Ovary (tissue), 9 donors: ENCODE results near the gene CHID1. TPM values are rescaled to one million over a fixed set of nuclear protein-coding genes. Genes with fewer than 3 reads are reported as not detected.

Experiments used
- DNase-seq, 5 donors: peaks; one replicate each; pipeline ENCODE4 v3.0.0-alpha.2; 2019 to 2020
- H3K27ac ChIP-seq, 2 donors: fragments of 200-600 bp; one replicate each; pipeline versions ENCODE4 v1.5.1 to v1.8.0; 2019 to 2022
- H3K27me3 ChIP-seq: fragments of 200-600 bp; one replicate; pipeline ENCODE4 v1.8.0; 2022
- H3K36me3 ChIP-seq: fragments of 200-600 bp; sonication (generic); one replicate; pipeline ENCODE4 v1.5.1; 2019
- H3K4me1 ChIP-seq: one replicate; pipeline ENCODE4 v1.8.1; 2013; ENCODE audit warnings: mild to moderate bottlenecking, moderate library complexity; ENCODE audit not compliant: insufficient read depth
- H3K4me3 ChIP-seq: fragments of 200-600 bp; sonication (generic); one replicate; pipeline ENCODE4 v1.5.1; 2017
- H3K9me3 ChIP-seq, 2 donors: fragments of 200-600 bp in 1 of 2; sonication (generic) in 1 of 2; one replicate each; pipeline versions ENCODE4 v1.5.1 to v1.8.1; 2013 to 2019; ENCODE audit warnings: mild to moderate bottlenecking in 1 of 2, moderate library complexity in 1 of 2
- EP300 ChIP-seq: sonication (generic); formaldehyde crosslinking; IDR thresholded peaks from one replicate; pipeline ENCODE4 v1.6.1; 2017; ENCODE audit warnings: antibody characterized with exemption
- POLR2A ChIP-seq: fragments of 450-650 bp; IDR thresholded peaks from one replicate; pipeline ENCODE4 v1.6.1; 2017; ENCODE audit warnings: antibody characterized with exemption, mild to moderate bottlenecking, moderate library complexity
- WGBS, 3 donors: extraction: QIAGEN DNeasy Blood & Tissue Kit in 1 of 3; methylation state at CpG; one replicate each; pipeline versions ENCODE4 v1.1.5 to v1.1.7; 2013 to 2017; 5-methylcytosine and 5-hydroxymethylcytosine counted together
- intact Hi-C, 4 donors: fragments of 100-400 bp; cut with DNase I; formaldehyde crosslinking; loops; one replicate each; pipeline versions ENCODE4 v1.11.0 to v1.15.1; 2022 to 2023
- polyA plus RNA-seq, 2 donors: library from polyadenylated mRNA; stranded (reverse); fragments of 200-250 nt in 1 of 2; fragments of 350-450 nt in 1 of 2; fragmentation: Illumina TruSeq in 1 of 2; extraction: RNeasy Lipid Tissue Mini Kit (QIAGEN cat#74804) in 1 of 2; gene quantifications; one replicate each; pipeline ENCODE4 v1.2.3, GENCODE V29; 2013 to 2014
- total RNA-seq, 7 donors: library from RNA; depleted of rRNA in 2 of 7; stranded (reverse); fragments of >200 nt in 2 of 7; fragmentation: NEBNext Ultra II Directional in 3 of 7; extraction: Animal tissue kit (Norgen Biotek cat#: 25700) in 3 of 7; gene quantifications; one replicate each; pipeline versions ENCODE4 v1.1.0 to v1.2.4, GENCODE V29; 2016 to 2023
- TF ChIP-seq, protein P1 (sequence below), 3 donors: fragments of 450-650 bp in 2 of 3; fragments of 200-600 bp in 1 of 3; IDR thresholded peaks; one replicate each; pipeline versions ENCODE4 v1.5.1 to v1.8.0; 2016 to 2022; ENCODE audit warnings: antibody characterized with exemption in 3 of 3, mild to moderate bottlenecking in 1 of 3
- donor health status: DM: no; HTN: no; CAD: no; lungs with moderate emphysema.
- donor health status: DM: no; HTN: no; CAD: no.
- donor health status: Bipolar disorder and iron deficiency.
- donor health status: DM: yes; HTN: yes; CAD: no.
- donor health status: DM: no; HTN: no; CAD: no.
- donor health status: DM: yes; HTN: yes; CAD: no.

CHID1 gene
- total and polyA plus RNA-seq, 9 donors = 41.0 to 90.7 (median 70.6) TPM

DNA sequence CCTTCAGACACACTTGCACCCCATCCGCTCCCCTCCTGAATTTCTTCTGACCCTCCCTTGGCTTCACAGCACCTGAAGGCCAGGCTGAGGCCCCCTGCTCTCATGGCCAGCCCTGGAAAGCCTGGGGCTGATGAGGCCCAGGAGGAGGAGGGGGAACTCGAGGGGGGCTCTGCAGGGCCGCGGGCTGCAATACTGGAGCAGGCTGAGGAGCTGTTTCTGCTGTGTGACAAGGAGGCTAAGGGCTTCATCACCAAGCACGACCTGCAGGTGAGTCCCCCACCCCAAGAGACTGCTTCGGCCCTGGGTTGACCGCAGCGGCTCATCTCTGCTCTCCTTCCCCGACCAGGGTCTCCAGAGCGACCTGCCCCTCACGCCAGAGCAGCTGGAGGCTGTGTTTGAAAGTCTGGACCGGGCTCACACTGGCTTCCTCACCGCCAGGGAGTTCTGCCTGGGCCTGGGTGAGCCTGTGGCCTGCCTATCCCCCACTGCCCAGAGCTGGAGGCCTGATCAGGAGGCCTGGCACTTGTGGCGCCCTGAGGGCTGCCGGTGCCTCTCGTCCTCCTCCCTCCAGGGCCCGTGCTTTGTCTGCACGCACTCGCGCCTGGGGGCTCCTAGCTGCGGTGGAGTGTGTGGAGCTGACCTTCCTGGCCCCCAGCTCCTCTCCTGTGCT is 82.0 kb downstream of the CHID1 start:
- no peaks in the 10 kb centered on the region for H3K36me3 ChIP-seq
- intact Hi-C loops = no loop called here
- no peak for DNase-seq
- WGBS, 3 donors = 59 to 70% (median 67%) methylated on average over 21 of the region's 21 CpGs
- H3K4me1 ChIP-seq = peaks cover 16% of the 10 kb centered on the region
- peak overlapping the region in 1 of 2 donors; percentile 1 for H3K27ac ChIP-seq
- H3K9me3 ChIP-seq = no peaks in the 10 kb centered on the region
- no peak overlapping the region for H3K4me3 ChIP-seq
- no peaks in the 10 kb centered on the region for H3K27me3 ChIP-seq
- TF ChIP-seq, protein P1, sequence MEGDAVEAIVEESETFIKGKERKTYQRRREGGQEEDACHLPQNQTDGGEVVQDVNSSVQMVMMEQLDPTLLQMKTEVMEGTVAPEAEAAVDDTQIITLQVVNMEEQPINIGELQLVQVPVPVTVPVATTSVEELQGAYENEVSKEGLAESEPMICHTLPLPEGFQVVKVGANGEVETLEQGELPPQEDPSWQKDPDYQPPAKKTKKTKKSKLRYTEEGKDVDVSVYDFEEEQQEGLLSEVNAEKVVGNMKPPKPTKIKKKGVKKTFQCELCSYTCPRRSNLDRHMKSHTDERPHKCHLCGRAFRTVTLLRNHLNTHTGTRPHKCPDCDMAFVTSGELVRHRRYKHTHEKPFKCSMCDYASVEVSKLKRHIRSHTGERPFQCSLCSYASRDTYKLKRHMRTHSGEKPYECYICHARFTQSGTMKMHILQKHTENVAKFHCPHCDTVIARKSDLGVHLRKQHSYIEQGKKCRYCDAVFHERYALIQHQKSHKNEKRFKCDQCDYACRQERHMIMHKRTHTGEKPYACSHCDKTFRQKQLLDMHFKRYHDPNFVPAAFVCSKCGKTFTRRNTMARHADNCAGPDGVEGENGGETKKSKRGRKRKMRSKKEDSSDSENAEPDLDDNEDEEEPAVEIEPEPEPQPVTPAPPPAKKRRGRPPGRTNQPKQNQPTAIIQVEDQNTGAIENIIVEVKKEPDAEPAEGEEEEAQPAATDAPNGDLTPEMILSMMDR (IDR thresholded peaks at IDR 0.05) = no peak

DNA sequence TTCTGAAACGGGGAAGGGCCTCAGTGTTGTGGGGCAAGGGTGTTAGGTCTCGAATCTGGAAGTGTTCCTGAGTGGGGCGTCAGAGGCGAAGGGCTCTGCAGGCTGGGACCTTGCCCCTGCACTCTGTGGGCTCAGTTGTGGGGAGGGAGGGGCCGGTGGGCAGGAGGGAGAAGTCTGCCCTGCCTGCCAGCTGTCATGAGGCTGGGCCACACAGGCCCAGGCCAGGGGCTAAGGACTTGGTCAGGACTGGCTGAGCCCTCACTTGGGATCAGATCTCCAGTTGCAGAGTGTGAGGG is 82.8 kb downstream of the CHID1 start, which contains the start of gene CRACR2B:
TSS of gene CRACR2B (plus strand) at position 23 of the 296 bp plus-strand sequence. CDS start 689 bp downstream, outside the sequence.
- H3K4me3 ChIP-seq = peak within 1 kb of the TSS; percentile 0

DNA sequence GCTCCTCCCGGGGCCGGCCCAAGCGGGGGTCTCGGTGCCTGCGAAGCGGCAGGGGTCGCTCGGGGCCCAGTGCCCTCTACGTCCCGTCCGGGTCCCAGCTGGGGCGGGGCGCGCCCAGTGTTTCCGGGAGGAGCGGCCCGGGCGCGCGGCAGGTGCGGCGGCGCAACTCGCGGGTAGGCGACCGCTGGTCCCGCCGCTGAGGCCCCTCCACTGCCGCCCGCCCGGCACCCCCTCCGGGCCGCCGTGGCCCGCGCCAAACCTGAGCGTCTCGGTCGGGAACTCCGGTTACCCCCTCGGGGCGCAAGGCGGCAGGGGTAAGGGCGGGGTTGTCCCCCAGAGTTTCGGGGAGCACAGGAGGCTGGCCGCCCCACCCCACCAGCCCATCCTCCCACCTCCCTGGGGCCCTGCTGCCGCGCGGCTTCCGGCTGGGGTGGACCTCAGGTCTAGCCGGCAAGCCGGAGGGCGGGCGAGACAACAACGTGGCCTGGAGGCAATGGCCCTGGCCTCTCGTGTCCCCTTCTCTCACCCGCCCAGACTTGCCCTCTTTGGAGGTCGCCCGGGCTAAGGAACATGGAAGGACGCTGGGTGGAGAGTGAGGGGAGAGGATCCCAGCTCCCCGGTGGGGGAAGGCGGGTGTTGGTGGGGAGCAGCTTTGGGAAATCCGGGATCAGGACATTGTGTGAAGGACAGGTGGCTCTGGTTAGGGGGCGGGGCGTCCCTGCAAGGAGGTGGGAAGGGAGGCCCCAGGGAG is 83.3 kb downstream of the CHID1 start:
- Histone ChIP-seq H3K27ac (no peak overlapping the region), H3K4me1 (peaks cover 14% of the 10 kb centered on the region), H3K9me3 (no peaks in the 10 kb centered on the region), H3K27me3 (no peaks in the 10 kb centered on the region), H3K4me3 (peak overlapping the region; percentile 0), H3K36me3 (no peaks in the 10 kb centered on the region)
- WGBS, 3 donors = 8 to 13% (median 9%) methylated on average over 44 to 66 of the region's 66 CpGs
- intact Hi-C loops = no loop called here
- no peak for DNase-seq
- TF ChIP-seq POLR2A = no peak
- TF ChIP-seq, protein P1 (IDR thresholded peaks at IDR 0.05) = no peak
- TF ChIP-seq EP300 = no peak

More for the DNA sequence above, 82.8 kb downstream of the CHID1 start, which contains the start of gene CRACR2B:
- intact Hi-C loops = no loop called here
- Histone ChIP-seq H3K27ac (no peak within 1 kb of the TSS), H3K4me1 (peaks cover 16% of the 10 kb centered on the region), H3K9me3 (no peaks in the 10 kb centered on the region), H3K27me3 (no peaks in the 10 kb centered on the region), H3K36me3 (no peaks in the 10 kb centered on the region)
- DNase-seq = no peak
- TF ChIP-seq EP300 (no peak), POLR2A (no peak)
- TF ChIP-seq, protein P1 (IDR thresholded peaks at IDR 0.05) = no peak
- WGBS, 3 donors = 64 to 70% (median 69%) methylated on average over 5 of the region's 5 CpGs

DNA sequence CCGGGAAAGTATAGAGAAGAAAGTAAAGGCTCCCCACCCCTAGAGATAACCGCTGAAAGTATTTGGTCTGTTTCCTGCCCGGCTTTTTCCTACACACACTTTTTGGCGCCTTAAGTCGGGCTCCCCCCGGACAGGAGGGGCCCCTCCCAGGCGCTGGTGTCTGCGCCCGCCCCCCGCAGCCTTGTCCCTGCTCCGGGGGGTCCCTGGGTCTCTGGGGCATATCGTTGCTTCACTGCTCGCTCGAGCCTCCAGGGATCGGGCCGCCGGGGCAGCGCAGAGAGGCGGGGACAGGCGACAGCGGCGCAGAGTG is 83.8 kb downstream of the CHID1 start:
- H3K4me3 ChIP-seq = peak overlapping the region; percentile 0
- WGBS, 3 donors = 2 to 4% (median 2%) methylated on average over 17 to 22 of the region's 22 CpGs
- TF ChIP-seq POLR2A (no peak), EP300 (no peak)
- TF ChIP-seq, protein P1 (IDR thresholded peaks at IDR 0.05) = no peak
- H3K27me3 ChIP-seq = no peaks in the 10 kb centered on the region
- no peak for DNase-seq
- peaks cover 2% of the 10 kb centered on the region for H3K36me3 ChIP-seq
- intact Hi-C loops = no loop called here
- no peaks in the 10 kb centered on the region for H3K9me3 ChIP-seq
- no peak overlapping the region for H3K27ac ChIP-seq
- peaks cover 10% of the 10 kb centered on the region for H3K4me1 ChIP-seq
